OCI-LY3 (cell line): ENCODE measurements around the gene GRID1.

ENCODE experiments used
- CTCF ChIP-seq: fragments of 200-600, 300-600 bp; sonication (generic); IDR thresholded peaks from 2 replicates; pipeline ENCODE4 v1.5.1; 2014; ENCODE audit warnings: antibody characterized with exemption, low read length, low read depth
- EZH2phosphoT487 ChIP-seq: fragments of 200-600 bp; shearing (Covaris generic); IDR thresholded peaks from 2 replicates; pipeline ENCODE4 v1.6.1; 2018; ENCODE audit warnings: antibody characterized with exemption, mixed run types, low read depth

- TF ChIP-seq CTCF (no peak), EZH2phosphoT487 (no peak)
Observed at GRCh38 chr10:86001521-86001920, 365.1 kb downstream of the GRID1 start.
